Measurements from ENCODE around the gene MYBPH.

Gene MYBPH

GRCh38 chr1:203128716-203129500 lies 46.7 kb downstream of the MYBPH start:
- no peak for DNase-seq (ENCODE audit: low read depth)

GRCh38 chr1:203128431-203128715 lies 47.3 kb downstream of the MYBPH start:
- DNase-seq (ENCODE audit: low read depth) = no peak

GRCh38 chr1:203127666-203128430 lies 47.8 kb downstream of the MYBPH start, which contains the start of gene ADORA1:
TSS of gene ADORA1 (plus strand) at chr1:203127726. CDS start at chr1:203128842, 1,116 bp downstream.
- no peak for DNase-seq (ENCODE audit: low read depth)

- no peak for DNase-seq (ENCODE audit: low read depth)
Measured at GRCh38 chr1:203126866-203127665, 48.6 kb downstream of the MYBPH start.

GRCh38 chr1:203126151-203126865 lies 49.3 kb downstream of the MYBPH start:
- no peak for DNase-seq (ENCODE audit: low read depth)

GRCh38 chr1:203124546-203125317 lies 50.9 kb downstream of the MYBPH start:
- no peak for DNase-seq (ENCODE audit: low read depth)

- DNase-seq (ENCODE audit: low read depth) = no peak
Measured at GRCh38 chr1:203124011-203124410, 51.6 kb downstream of the MYBPH start.

- DNase-seq (ENCODE audit: low read depth) = no peak
Measured at GRCh38 chr1:203122159-203122558, 53.5 kb downstream of the MYBPH start.

- no peak for DNase-seq (ENCODE audit: low read depth)
Measured at GRCh38 chr1:203121186-203122015, 54.2 kb downstream of the MYBPH start.

- DNase-seq (ENCODE audit: low read depth) = no peak
Measured at GRCh38 chr1:203120325-203121153, 55.1 kb downstream of the MYBPH start.
